ENCODE results near the gene SERPINB7.
A peak's percentile ranks its signal among the peaks of the same experiment; 100 is the strongest.
"Not testable (repeated sequence)": the region's sequence is repeated elsewhere in the genome, so short reads cannot be mapped to it uniquely, and the experiment has no call there.

Gene SERPINB7, protein sequence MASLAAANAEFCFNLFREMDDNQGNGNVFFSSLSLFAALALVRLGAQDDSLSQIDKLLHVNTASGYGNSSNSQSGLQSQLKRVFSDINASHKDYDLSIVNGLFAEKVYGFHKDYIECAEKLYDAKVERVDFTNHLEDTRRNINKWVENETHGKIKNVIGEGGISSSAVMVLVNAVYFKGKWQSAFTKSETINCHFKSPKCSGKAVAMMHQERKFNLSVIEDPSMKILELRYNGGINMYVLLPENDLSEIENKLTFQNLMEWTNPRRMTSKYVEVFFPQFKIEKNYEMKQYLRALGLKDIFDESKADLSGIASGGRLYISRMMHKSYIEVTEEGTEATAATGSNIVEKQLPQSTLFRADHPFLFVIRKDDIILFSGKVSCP

DNA sequence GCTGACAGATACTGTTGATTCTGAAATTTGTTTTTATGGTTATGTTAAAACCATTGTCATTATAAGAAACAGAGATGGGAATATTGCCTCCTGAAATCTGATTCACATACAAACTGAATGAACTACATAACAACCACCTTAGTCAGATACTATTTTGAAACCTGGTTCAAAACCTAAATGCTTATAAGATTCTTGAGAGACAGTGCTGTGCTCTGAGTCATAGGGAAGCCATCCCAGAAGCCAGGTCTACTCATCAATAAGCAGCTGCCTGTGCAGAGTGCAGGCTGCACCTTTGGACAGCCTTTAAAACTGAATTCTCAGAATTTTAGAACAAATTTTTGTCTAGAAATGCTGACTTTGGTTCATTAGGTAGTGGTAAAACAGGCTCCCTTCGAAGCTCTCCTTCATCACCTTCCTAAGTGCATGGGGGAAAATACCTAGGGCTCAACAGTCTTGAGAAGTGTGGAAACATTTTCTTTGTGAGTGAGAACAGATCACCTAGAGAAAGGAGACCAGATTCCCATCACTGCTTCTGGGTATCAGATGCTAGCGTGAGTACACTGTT lies at the start of gene SERPINB7:
Gene SERPINB7 (plus strand): TSS at position 253 of the 565 bp plus-strand sequence. CDS start 6,955 bp downstream, outside the sequence.
- no peak for DNase-seq (ENCODE audit: low spot score)

DNA sequence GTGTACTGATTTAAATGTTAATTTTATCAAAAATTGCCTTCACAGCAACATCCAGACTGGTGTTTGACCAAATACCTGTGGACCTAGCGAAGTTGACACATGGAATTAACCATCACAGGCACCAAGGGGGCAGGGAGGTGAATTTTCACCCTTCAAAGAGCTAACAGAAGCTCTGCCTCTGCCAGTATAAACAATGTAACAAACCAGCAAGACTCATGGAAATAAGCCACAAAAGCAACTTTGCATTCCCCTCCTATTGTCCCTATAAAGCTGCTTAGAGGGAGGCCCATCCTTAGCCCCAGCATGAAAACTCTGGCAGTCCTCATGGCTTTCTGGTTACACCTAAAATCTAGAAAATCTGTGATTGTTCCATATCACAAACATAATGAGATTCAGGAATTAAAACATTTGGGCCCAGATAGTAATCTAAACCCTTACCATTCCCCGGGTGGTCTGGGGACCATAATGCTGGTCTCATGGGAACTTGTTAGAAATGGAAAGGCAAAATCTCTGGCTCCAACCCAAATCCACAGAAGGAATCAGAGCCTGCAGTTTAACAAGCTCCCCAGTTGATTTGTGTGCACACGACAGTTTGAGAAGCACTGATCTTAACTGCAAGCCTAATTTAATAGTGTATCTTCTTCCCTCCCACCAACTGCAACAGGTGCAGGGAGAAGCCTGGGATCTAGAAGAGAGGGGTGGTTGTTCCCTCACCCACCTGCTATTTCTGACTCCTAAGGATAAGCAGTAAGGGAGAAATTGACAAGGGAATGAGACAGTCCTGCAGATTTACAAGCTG lies 49.3 kb upstream of the SERPINB7 start:
- no peak for DNase-seq (ENCODE audit: low spot score)

DNA sequence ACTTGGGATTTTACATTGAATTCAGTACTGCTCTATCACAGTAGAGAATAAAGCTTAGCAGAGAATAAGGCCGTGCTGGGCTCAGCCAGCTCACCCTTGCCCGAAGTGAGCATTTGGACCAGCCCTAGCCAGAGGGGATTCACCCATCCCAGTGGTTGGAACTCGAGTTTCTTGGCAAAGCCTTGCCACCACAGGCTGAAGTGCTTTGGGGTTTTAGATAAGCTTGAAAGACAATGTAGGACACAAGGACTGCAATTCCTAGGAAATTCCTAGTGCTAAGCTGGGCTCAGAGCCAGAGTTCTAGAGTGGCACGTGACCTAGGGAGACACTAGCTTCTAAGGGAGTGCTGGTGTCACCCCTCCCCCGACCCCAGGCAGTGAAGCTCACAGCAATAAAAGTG lies 44.4 kb upstream of the SERPINB7 start:
- DNase-seq (ENCODE audit: low spot score) = no peak

- DNase-seq (ENCODE audit: low spot score) = no peak
Observed at GRCh38 chr18:63731215-63731614, 44.0 kb upstream of the SERPINB7 start.

DNA sequence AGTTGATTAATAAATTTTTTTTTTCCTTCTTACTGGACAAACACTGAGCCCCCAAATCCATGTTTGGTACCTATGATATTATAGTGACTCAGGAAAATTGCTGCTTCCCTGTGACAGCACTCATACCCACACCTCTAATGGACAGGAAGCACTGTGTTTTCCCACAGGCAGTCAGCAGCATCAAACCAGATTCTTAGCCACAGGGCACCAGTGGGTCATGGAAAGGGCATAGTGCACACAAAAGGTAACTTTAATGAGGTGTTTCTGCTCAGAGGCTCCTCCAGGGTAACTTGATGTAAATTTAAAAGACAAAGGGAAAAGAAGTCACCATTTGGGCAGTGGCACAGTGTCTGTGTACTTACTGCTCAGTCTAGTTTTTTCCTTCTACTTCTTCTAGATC lies 38.3 kb upstream of the SERPINB7 start:
- DNase-seq (ENCODE audit: low spot score) = no peak

DNA sequence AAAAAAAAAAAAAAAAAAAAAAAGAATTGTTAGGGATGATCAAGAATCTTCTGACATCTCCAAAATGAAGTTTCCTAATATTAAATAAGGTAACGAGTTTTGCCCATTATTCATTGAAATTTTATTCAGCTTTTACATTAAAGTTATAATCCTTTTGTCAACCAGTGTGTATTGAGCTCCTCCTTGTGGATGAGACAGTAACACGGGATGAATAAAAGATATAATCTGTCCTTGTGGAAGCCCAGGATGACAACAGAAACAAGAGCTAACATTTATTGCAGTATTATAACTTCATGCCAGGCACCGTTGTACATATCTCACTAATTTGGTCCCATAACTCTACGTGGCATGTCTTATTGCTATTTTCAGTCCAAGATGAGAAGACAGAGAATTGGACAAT lies 33.4 kb upstream of the SERPINB7 start:
- peak; percentile 0 for DNase-seq (ENCODE audit: low spot score)

DNA sequence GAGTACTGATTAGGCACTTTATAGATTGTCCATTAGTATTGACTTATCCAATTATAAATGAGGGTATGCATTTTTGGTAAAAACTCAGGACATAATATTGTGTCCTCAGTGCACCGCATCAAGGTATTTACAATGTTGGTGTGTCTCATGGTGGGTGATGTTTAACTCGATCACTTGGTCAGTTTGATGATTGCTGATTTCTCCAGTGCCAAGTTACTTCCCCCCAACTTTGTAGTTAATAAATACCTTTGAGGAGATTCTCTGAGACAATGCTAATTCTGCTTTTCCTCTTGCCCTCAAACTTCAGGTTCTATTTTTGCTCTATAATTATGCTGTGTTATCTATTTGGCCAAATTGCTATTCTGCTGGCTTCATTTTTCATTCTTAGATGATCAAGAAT lies 28.2 kb upstream of the SERPINB7 start:
- DNase-seq (ENCODE audit: low spot score) = no peak

- no peak for DNase-seq (ENCODE audit: low spot score)
Observed at GRCh38 chr18:63749489-63749888, 25.7 kb upstream of the SERPINB7 start.

- DNase-seq (ENCODE audit: low spot score) = no peak
Observed at GRCh38 chr18:63752636-63753035, 22.6 kb upstream of the SERPINB7 start.

DNA sequence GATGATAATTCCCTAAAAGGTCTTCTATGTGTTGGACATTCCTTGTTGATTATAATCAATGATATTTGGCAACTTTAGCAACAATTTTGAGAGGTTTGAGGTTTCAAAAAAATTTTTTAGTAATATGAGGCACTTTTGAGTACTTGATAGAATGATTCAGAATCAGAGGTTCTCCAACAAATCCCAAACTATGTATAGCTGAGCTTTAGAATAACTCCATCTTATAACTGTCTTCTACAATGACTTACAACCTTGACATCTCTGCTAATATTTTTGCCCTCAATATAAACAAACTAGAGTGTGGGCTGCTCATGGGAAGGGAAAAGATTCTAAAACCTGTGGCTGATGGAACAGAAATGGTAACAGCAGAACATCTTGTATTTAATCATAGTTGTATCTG lies 21.5 kb upstream of the SERPINB7 start:
- no peak for DNase-seq (ENCODE audit: low spot score)

DNA sequence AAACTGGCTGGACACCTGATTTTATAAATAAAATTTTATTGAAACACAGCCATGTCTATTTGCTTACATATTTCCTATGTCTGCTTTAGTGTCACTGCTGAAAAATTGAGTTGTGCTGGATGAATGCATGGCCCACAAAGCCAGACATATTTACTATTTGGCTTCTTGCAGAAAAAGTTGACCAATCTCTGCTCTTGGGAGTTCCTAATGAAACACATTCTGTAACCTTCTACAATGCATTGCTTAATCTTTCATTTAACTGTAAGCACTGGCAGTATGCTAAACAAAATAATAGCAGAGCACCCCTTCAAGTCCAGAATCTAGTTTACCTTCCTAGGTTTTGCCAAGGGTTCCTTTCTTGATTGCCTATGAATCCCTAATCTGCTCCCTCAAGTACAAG lies 17.7 kb upstream of the SERPINB7 start:
- DNase-seq (ENCODE audit: low spot score) = no peak

DNA sequence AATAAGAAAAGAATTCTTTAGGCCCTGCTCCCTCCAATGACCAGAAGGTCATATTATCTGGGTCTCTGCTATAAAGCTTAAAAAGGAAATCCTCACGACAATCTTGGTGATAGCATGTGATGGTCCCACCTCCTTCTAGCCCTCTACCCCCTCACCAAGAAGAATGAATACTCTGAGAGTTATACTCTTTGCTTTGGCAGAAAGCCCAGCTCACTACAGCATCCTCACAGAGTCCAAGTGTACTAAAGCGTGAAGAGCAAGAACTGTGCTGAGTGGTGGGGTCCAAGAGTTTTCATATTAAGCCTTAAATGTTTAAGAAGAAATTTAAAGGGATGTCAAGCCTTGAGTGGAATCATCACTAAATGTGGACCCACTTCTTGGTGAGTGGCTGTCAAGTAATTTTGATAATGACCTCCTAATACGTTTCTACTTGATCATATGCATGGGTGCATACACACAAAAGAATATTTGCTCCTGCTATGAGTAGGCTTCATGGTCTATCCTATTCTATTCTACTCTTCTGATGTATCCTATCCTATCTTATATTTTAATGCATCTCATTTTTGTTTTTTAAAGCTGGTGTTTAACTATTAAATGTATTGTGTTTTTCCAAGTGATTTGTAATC lies 16.5 kb upstream of the SERPINB7 start:
- no peak for DNase-seq (ENCODE audit: low spot score)

GRCh38 chr18:63759786-63760185 lies 15.4 kb upstream of the SERPINB7 start:
- not testable (repeated sequence) for DNase-seq (ENCODE audit: low spot score)

DNA sequence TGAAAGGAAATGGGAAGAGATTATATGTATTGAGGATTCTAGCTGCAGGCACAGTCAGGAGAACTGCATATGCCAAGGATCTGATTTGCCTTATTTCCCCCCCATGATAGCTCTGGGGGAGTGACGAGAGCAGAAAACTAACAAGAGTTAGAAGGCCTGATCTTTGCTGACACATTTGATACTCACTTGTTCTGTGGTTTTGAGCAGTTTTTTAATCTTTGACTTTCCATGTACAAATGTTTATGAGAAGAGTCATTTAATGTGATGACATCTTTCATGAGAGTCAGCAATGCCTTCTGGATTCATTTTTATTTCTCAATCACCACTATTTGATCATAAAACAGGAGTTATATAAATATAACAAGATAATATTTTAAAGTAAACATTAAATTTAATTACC lies 12.7 kb upstream of the SERPINB7 start:
- DNase-seq (ENCODE audit: low spot score) = no peak

DNA sequence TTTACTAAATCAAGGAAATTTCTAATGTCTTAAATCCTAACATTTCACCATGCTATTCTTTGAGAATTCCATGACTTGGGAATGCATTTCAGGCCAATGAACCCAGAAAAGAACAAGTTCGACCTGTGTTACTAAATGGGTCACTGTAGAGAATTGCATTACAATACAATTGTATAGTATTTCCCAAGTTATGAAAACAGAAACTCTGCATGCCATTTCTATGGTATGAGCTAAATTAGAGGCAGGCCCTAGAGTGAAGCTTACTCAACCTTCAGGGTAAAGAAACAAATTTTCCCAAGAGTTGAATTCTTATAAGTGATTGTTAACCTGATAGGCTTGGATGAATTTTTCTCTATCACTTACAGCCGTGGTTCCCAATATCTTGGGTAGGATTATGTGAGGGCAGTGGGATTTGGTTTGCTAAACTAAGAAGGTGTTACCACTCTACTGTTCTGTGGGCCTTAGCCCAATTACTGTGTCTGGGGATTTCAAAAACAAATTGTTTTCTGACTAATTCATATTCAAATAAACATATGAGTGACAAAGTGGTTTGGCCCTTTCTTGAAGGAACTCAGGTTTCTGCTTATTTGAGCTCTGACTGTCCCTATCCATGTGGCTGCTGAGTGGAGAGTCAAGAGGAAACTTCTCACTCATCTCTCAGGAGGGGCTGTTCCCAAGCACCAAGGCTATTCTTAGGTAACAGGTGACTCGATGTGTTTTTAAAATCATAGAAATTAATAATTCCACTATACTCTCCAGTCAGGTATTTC lies 11.2 kb upstream of the SERPINB7 start:
- no peak for DNase-seq (ENCODE audit: low spot score)

DNA sequence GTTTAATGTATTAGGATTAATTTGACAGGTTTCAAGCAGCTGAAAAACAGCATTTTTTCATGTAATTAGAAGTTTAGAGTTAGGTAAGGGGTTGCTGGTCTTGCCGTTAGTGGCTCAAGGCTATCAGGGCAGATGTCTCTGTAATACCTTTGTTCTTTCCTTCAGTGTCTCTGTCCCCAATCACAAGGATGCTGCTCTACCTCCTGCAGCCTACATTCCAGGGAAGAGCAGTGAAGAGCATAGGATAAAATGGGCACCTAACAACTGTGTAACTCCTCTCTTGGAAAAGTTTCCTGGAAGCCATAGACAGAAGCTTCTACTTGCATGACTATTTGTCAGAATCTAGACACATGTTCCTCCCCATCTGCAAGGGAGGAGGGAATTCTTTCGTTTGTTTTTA lies 9.4 kb upstream of the SERPINB7 start:
- no peak for DNase-seq (ENCODE audit: low spot score)

DNA sequence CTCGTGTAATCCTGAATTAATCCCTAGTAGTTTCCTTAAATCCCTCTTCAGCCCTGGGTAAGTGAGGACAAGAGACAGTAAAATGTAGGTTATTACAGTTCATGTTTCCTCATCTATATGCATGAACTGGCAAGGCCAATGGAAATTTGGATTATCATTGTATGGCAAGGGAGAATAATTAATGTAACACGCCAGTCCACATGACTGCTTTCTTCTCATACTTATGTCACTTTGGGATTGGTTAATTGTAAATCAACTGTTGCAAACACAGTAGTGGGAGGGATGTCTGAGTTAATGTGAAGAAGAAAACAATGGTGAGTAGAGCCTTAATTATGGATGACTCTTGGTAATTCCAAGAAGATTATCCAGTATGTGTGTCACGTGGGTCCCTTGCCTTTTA lies 1.7 kb upstream of the SERPINB7 start:
- DNase-seq (ENCODE audit: low spot score) = no peak

DNA sequence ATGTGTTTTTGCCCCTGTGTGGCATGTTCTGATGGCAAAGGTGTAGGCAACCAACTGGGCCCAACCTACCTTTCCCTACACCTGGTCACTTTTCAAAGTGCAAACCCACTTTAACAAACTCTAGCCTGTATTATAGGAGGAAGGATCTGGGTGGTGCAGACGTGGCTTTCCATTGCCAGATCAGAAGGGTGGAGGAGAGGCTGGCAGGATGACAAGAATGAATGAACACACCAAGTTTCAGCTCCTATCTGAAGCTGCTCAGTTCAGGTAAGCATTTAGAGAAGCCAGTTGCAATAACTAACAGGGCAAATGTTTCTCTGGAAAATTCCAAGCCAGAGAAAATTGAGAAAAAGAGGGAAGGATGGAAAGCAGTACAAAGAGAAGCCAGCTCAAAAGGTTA lies 707 bp upstream of the SERPINB7 start:
- no peak for DNase-seq (ENCODE audit: low spot score)

DNA sequence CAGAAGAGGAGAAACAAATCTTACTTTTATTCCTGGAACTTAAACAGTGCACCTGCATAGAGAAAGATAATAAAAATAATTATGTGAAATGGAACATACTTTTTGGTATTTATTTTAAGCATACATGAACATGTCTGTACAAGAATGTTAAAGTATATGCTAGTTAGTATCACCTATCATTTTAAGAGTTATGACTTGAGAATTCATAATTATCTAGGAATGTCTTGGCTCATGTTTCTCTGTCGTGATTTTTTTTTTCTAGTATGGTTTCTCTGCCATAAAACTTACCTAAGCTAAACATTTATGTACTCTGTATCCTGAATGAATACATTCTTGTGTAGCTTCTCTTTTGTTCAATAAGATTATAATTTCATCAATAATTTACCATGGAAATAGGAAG lies 4.2 kb downstream of the SERPINB7 start:
- no peak for DNase-seq (ENCODE audit: low spot score)

- DNase-seq (ENCODE audit: low spot score) = no peak
Observed at GRCh38 chr18:63783394-63783793, 8.2 kb downstream of the SERPINB7 start.

DNA sequence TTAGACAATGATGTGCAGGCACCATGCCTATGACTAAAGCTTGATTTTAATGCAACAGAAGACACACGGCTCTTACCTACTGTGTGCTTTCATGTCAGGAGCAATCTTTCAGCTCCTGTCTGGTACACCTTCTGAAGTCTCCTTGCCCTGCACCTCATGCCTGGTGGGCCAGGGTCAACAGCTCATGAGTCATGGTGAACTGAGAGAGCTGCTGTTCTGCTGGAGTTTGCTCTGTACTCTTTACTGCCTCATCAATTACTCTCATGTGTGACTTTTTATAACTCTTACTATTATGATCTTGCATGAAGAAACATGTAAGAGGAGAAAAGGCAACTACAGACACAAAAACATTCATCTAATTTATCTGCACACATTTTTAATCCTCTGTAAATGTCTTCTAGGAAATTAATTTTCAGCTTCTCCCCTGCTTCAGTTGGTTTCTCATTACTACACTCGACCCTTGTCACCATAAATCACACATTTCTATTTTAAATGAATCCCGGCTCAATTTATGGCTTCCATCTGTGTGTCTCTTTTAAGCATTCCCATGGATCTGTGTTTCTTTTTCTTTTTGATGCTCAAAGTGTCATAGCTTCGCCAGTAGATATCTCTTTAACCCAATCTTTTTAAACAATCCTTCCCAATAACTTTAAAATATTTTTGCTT lies 9.7 kb downstream of the SERPINB7 start:
- no peak for DNase-seq (ENCODE audit: low spot score)

All from SW480 (cell line).